Measurements from ENCODE around the gene IL12RB1.

- TF ChIP-seq CTCF (IDR thresholded peaks at IDR 0.05; ENCODE audit: borderline replicate concordance, extremely low read depth, low read length, poor library complexity, severe bottlenecking), result no peak
- TF ChIP-seq EZH2 (IDR thresholded peaks at IDR 0.05; ENCODE audit: borderline replicate concordance, low read depth, low read length, severe bottlenecking), result no peak
These were observed 14.0 kb upstream of the IL12RB1 start for GRCh38 chr19:18100710-18101109.
